Astrocyte of the cerebellum (primary cell): ENCODE data around the gene EVL.
A peak's percentile ranks its signal among the peaks of the same experiment; 100 is the strongest.

Experiments
- DNase-seq: peaks from one replicate; pipeline ENCODE4 v3.0.0-alpha.2; 2011; ENCODE audit warnings: low read depth
- H3K4me3 ChIP-seq: 2 replicates; pipeline ENCODE4 v1.5.1; 2011; ENCODE audit warnings: mild to moderate bottlenecking, low read depth, low read length, moderate library complexity
- CTCF ChIP-seq: IDR thresholded peaks from 2 replicates; pipeline ENCODE4 v1.5.1; 2012; ENCODE audit warnings: low read length, low read depth, moderate library complexity, mild to moderate bottlenecking; ENCODE audit errors: missing control alignments
- in situ Hi-C: cut with HindIII; loops from 2 replicates; pipeline ENCODE4 v1.10.0; 2017; ENCODE audit warnings: low sequenced_read_pairs

The EVL gene

GRCh38 chr14:100031506-100032281, 33.5 kb upstream of the EVL start:
- in situ Hi-C loops = no loop called here
- TF ChIP-seq CTCF = no peak
- H3K4me3 ChIP-seq = peak overlapping the region; percentile 38
- peak; percentile 96 for DNase-seq

- no peak for TF ChIP-seq CTCF
- no peak for DNase-seq
- in situ Hi-C loops = no loop called here
- no peak overlapping the region for H3K4me3 ChIP-seq
Measured at GRCh38 chr14:100032738-100033137, 32.5 kb upstream of the EVL start.

- TF ChIP-seq CTCF = no peak
- no peak for DNase-seq
- H3K4me3 ChIP-seq = no peak overlapping the region
- in situ Hi-C loops = no loop called here
Measured at GRCh38 chr14:100033347-100034075, 31.7 kb upstream of the EVL start.

- in situ Hi-C loops = no loop called here
- no peak for TF ChIP-seq CTCF
- H3K4me3 ChIP-seq = no peak overlapping the region
- no peak for DNase-seq
Measured at GRCh38 chr14:100034468-100034867, 30.8 kb upstream of the EVL start.

GRCh38 chr14:100034961-100035500, 30.2 kb upstream of the EVL start:
- no peak for TF ChIP-seq CTCF
- no peak for DNase-seq
- no peak overlapping the region for H3K4me3 ChIP-seq
- in situ Hi-C loops = no loop called here

- TF ChIP-seq CTCF = no peak
- DNase-seq = no peak
- in situ Hi-C loops = no loop called here
- H3K4me3 ChIP-seq = no peak overlapping the region
Measured at GRCh38 chr14:100035700-100036099, 29.5 kb upstream of the EVL start.
